Right lung (tissue), 5 donors: ENCODE data around the gene UNC5C. TPM values are rescaled to one million over a fixed set of nuclear protein-coding genes. Genes with fewer than 3 reads are reported as not detected.

Experiments used
- DNase-seq, 2 donors: peaks; one replicate each; pipeline ENCODE4 v3.0.0-alpha.2; 2013
- polyA plus RNA-seq, 5 donors: library from polyadenylated mRNA; unstranded; fragments of 120-200 nt; gene quantifications; one replicate each; pipeline versions ENCODE4 v1.2.1 to v1.2.3, GENCODE V29; 2013; ENCODE audit warnings: inconsistent platforms in 1 of 5, low replicate concordance in 1 of 5; ENCODE audit not compliant: insufficient read length in 5 of 5, insufficient read depth in 1 of 5

UNC5C gene
- polyA plus RNA-seq, 5 donors: 24.2 to 47.2 (median 42.8) TPM

DNA sequence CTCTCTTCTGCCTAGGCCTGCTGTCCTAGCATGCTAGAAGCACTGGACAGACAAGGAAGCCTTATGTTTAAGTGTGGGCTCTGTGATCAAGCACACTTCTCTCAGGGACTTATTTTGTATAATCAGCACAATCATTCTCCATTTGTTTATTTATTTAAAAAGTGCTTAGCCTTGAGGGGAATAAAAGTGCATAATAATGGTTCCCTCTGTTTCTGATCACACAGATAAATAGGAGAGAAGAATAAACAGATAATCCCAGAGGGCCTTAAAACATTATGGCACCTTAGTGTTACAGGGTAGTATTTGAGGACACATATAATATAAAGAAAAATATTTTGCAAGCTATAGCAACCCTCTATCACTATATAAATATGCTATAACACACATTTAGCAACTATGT, 146.5 kb downstream of the UNC5C start:
- no peak for DNase-seq

DNA sequence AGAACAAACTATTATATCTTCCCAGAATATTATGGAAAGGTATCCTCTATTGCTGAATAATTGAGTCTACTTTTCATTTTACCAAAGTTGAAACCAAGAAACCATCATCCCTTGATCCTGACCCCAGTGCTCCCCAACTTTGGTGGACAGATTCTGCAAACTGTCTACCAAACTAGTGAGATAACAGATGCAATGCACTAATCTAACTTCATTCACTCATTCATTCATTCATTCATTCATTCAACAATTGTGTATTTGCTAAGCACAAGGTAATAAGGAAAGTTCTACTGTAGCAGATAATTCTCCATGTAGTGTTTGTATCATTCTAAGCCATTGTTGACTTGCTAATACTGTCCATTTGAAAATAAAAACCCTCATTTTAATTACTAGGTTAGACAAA, 150.6 kb downstream of the UNC5C start:
- DNase-seq: no peak

DNA sequence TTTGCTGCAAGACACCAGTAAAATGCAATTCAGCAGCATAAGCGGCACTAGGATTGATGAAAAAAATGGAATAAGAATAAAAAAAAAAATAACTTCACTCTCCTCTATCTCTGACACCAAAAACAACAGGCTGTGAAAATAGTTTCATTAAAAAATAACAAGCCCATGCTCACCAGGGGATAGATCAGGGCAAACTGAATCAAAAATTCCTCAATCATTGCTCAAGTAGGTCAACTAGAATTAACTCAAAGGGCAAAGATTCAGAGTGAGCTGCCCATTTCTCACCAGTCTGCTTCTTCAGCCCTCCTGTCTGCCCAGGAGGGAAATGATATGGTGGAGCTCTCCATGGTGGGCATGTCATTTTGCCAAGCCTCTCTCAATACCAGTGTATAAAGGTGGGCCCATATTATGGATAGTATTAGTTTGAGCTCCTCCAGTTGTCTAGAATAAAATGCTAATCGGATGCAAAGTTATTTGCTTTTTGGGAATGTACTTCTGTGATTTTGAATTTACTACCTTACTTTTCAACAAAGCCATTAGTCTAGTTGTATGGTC, 153.9 kb downstream of the UNC5C start:
- no peak for DNase-seq

DNA sequence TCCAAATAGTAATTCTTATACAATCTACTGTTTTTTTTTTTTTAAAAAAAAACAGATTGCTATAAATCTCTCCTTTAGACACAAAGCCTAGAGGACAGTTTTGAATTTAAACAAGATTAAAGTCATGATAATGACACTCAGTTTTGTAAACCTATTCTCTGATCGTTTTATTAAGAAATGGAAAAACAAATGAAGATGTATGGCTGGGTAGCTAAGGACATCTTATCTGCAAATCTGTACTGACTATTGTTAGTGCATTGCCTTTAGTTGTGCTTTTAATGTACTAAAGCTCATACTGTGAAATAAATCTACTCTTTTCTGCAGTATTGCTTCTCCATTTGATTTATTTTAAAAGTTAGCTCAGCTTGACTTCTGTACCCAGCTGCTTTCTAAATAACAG, 155.0 kb downstream of the UNC5C start:
- DNase-seq: no peak

DNA sequence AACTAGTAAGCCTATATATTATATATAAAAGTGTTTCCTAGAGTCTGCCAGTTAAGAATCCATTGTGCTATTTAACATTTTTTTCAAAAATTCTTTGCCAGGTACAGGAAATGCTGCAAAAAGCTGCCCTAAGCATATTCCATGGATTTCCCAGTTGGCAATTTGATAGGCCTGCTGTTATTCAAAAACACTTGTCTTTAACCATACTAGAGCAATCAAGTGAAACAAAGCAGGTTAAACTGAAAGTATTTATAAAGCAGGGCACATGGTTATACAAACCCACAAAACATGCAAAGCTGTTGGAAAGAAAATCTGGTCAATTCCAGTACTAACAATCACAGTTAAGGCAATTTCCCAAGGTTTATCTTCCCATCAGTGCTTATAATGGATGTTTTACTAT, 159.9 kb downstream of the UNC5C start:
- no peak for DNase-seq

DNA sequence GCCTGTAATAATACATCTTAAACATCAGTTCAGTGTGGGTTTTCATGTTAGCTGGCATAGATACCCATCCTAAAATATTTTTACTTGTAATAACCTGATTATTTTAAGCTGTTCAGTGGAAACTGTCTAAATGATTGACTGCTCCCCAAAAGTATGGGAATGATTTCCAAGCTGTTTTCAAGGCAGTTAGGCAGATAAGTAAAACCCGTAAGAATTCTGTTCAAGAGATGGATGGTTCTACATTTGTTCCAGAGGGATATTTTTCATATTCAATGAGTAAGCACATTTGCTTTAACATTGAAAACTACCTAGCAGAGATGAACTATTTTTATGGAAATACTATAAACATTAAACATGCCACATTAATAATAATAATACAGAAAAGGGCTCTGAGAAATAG, 161.1 kb downstream of the UNC5C start:
- DNase-seq: no peak

DNA sequence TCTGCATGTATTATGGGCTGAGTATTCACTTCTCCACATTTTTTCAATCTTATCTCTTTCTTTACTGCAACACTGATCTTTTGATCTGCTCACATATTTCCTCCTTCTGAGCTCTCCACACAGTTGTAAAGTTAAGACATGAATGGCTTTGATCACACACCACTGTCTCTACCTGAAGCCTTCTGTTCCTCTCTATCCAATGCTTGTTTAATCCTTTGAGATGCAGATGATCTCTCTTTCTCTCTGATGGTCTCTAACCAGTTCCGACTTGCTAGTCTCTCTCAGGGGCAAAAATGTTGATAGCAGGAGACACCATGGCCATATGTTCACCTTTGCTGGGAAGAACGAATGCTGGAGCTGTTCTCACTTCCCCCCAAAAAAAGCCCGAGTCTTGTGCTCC, 162.4 kb downstream of the UNC5C start:
- no peak for DNase-seq

DNA sequence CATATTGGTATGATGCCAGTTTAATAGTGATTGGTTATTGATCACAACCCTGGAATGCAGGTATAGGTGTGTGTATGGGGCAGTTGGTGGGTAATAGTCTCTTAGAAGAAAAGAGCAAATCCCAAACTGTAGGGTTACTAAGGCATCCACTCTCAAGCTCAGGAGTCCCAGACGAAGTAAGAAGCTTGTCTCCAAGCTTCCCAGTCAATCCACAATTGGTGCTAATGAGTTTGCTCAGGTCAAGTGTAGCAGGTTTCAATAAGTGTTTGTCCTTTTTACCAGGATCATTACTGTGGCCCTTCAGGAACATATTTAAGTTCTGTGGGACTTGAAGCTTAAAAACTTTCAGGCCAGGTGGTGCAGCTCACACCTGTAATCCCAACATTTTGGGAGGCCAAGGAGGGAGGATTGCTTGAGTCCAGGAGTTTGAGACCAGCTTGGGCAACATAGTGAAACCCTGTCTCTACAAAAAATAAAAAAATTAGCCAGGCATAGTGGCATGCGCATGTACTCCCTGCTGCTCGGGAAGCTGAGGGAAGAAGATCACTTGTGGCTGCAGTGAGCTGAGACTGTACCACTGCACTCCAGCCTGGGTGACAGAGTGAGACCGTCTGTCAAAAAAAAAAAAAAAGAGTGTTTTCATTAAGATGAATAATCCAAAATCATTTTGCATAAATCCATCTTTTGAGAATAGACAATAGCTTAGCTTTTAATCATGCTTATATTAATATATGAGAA, 166.8 kb downstream of the UNC5C start:
- no peak for DNase-seq

DNA sequence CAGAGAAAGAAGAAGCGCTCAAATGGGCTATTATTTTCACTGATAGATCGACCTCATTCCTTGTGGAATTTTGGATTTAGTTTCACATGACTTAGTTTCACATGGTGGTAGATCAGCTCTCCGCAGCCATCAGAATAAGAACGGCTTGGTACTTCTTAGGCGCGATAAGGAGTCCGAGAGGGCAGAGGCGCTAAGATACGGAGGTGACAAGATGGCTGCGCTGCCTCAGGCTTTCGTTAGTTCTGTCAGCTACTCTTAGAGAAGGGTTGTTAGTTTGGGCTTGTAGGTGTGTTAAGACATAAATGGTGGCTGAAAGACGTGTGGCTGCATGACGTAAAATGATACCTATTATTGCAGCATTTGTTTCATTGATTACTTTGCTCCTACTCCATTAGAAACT, 169.1 kb downstream of the UNC5C start:
- DNase-seq: no peak

DNA sequence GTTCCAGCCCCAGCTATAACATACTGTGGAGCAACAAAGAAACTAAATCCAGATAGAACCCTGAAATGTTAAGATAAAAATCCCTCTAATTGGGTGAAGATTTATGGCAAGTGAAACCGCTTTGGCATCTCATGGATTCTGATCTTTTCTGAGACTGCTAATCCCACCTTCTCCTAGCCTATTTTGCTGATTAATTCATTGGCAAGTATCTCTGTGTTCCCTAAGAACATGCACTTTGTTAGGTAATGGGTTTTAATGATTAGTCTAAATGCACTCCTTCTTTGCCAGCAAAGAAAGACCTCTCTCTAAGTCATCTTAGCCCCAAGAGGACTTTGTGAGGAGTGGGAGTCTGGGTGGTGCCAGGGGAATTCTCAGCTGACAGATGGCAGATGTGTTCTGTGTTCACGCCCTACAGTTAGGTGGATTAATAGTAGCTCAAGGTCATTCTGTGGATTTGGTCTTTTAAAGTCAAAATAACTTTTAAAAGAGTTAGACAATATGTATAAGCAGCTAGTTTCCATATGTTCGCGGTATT, 171.3 kb downstream of the UNC5C start:
- DNase-seq: no peak

DNA sequence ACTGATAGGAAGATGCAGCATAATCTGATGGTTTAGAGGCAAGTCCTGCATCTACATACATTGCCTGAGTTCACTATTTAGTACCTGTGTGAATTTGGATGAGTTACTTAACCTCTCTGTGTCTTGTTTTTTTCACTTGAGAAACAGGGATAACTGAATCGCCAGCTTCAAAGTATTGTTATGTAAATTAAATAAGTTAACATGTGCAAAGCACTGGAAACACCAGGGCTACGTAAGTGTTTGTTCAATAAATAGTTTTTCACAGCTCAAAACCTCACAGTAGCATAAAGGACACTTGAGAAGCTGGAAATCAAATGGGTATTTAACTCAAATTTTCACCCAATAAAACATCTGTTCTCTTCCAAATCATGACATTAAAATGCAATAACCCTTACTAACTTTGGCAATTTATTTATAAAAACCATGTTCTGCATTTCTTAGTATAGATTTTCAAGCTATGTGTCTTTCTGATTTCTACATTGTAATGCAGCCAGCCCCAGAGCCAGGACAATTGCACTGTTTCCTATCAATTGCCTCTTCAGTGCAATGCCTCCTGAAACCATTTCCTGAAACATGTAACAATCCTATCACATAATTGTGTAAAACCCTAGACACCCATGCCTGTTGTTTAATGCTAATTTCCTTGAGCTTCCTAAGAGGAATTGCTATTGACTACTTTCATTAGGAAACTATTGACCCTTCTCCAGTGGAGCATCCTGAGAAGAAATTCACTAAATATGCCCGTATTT, 177.1 kb downstream of the UNC5C start:
- DNase-seq: no peak

DNA sequence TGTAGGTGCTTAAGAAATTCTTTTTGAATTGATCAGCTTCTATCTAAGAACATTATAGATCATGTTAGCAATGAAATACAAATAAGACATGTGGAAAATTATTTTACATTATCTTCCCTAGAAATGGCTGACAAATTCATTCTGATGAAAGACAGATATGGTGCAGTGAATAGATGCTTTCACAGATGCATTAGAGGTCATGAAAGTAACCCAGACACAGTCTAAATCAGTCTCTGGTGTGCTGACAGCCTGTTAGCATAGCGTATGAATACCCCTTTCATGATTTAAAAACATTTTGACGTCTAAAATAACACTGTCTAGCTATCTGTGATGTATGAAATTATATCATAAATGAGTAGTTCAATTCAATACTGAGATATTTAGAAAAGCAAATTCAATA, 180.9 kb downstream of the UNC5C start:
- DNase-seq: no peak

DNA sequence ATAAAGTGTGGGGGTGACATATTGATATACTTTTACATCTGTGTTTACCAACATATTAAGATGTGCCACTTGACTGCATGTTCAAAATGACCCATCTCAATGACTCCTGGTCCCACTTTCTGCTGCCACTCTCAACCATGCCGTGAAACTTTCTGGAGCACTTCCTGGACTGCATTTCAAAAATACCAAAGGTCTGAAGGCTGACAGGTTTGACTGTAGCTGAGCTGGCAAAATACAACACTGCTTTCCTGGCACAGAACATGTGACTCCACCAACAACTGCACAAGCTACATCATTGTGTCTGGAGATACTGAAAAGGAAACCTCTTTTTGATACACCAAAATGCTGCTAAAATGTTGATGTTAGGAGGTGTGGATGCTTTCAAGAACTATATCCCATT, 184.8 kb downstream of the UNC5C start:
- peak in 1 of 2 donors; percentile 13 for DNase-seq

DNA sequence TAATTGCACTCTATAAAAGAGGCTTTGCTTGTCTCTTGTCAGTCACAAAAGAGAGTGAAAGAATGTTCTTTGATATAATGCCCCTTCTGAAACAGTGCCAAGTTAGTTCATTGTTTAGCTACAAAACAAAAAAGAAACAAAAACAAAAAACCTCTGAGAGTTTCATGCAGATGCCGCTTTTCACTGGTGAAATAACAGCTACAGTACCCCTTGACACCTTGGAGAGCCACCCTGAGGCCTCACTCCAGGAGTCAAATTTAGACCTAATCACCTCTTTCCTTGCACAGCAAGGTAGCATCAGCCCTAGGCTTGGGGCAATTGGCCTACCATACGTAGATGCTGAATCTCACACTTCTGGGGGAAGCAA, 185.2 kb downstream of the UNC5C start:
- peak in 1 of 2 donors; percentile 21 for DNase-seq

DNA sequence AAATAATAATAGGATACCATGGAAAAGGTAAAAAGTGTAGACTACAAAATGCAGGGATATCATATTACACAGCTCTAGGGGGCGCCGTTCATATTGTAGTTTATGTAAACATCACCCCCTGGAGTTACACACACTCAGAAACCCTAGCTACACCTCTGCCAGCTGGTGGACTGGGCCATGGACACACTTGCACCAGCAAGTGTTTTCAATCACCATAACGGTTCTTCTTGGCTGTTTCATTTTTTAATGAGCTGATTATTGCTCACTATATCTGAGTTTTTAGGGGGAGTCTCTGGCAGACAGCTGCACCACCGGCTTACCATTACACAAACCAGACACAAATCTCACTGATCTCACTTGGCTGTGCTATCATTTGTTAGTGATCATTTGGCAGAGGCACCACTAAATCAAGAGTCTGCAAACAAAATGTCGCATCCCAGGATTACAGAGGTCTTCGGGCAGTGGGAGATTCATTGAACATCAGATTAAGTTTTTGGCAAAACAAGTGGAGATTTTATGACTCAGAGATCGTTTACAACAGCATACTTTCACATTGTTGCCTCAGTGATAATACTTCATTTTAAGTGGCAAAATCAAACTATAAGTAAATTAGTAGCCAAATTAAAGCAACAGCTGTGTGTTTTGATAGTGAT, 185.7 kb downstream of the UNC5C start:
- DNase-seq: peak; percentile 85 to 86

DNA sequence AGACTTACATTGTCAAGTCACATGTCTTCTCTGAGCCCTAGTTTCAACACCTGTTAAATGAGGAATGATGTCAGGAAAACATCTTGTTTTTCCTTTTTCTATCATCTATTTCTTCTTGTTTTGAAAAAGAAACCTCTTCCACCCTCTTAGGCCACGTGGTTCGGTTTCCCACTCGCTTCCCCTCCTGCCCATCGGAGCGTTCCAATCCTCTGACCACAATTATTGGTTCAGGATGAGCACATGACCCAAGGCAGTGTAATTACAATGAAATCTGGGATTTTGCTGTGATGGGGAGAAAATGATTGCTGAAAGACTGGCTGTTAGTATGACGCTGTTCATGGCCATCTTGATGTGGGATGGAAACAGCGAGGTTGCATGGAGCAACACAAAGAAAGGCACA, 186.7 kb downstream of the UNC5C start:
- DNase-seq: no peak

DNA sequence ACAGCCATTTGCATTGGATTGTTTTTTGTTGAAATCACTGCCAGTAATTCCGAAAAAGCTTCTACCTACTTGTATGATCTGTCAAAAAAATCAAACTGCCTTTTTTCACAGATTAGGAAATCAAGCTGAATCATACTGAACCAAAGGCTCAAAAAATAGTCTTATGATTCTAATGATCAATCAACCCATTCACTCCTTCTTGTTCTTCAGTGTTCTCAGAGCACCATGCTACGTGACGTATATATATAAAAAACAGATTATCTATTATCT, 187.1 kb downstream of the UNC5C start:
- DNase-seq: no peak

DNA sequence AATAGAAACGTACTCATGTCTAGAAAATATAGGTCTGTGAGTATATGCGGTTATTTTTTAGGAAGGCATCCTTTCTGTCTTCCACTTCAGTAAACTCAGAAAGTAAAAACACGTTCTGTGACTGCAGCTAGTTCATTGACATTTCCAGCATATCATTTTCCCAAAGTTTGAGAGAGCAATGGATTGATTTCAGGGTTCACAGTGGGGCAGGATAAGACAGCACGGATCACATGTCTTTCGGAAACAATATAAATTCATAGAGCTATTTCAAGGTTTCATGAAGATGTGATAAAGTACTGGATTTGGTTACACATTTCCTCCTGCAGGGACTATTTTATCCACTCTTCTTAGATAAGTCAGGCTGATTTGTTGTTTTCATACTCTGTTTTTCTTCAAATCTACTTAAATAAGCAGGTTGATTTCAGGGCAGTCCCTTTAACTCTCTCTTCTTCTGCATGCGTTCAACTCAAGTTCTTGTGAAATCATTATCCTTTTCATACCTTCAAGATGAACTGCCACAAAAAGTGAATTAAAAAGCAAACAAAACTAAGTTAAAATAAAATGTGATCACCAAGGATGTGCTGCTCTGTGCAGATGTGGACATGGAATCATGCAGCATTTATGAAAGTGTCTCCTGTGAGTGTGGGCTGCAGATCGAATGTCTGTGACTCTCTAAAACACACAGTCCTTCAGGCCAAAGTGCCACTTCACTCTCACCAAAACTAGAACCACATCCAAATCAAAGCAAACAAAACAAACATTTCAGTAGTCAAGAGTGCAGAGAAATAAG, 187.7 kb downstream of the UNC5C start:
- no peak for DNase-seq

DNA sequence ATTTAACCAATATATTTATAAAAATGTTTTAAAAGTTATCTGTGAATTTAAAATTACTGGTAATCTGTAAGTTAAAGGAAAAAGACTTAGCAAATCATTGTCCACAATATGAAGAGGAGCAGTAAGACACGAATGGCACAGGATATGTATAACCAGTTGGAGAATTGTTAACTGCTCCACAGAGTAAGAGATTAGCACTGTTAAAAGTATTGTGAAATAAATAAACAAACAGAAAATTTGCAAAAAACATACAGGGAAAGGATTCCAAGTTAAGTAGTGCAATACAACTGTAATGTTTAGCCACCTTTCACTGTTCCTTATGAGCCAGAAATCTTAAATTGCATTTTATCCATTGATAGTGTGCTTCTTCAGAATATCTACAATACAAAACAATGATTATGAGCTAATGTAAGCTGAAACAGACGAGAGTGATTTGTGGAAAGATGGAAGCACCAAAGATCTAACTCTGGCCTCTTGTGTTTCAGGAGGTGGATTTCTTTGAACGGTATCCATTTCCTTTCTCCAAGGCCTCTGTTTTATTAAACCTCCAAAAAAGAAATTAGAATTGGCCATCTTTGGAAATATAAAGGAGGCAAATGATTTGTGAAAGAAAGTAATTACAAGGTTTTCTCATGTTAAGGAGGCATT, 188.4 kb downstream of the UNC5C start:
- DNase-seq: no peak

DNA sequence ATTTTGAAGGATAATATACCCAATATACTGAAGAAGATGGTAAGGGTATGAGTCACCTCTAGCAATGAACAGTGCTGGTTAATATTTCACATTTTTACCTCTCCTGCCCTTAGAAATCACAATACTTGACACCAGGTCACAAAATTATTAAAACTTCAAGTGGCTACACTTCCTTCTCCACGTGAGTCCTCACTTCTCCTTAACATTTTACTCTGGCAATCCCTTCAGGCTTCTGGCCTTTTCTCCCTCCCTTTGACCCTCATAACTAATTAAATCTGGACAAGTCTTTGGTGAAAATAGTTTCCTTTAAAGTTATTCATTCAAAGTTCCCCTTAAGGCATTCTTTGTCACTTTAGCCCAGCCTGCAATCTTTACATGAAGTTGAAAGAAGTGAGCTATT, 190.4 kb downstream of the UNC5C start:
- peak in 1 of 2 donors; percentile 20 for DNase-seq

DNA sequence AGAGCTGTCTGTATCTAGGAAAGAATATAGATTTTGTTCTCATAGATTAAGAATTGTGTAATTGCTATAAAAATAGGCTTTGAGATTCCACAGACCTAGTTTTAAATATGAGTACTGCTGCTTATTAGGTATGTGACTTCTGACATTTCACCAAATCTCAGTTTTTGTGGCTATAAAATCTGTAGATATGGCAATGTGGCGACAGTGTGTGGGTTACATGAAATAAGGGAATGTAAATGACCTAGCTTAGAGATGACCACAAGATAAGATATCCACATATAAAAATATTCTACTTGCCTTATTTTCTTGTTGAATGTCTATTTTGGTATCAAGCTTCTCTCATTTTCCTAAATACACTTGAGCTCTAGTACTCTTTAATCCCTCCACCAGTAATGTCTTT, 193.8 kb downstream of the UNC5C start:
- DNase-seq: no peak
